Ammon's horn (tissue), 1 donor: ENCODE measurements around the gene MAST3.
A peak's percentile ranks its signal among the peaks of the same experiment; 100 is the strongest.
"Not testable (repeated sequence)": the region's sequence is repeated elsewhere in the genome, so short reads cannot be mapped to it uniquely, and the experiment has no call there.

ENCODE experiments used
- DNase-seq: peaks from one replicate; pipeline ENCODE4 v3.0.0-alpha.2; 2016; ENCODE audit warnings: low spot score

Gene MAST3

DNA sequence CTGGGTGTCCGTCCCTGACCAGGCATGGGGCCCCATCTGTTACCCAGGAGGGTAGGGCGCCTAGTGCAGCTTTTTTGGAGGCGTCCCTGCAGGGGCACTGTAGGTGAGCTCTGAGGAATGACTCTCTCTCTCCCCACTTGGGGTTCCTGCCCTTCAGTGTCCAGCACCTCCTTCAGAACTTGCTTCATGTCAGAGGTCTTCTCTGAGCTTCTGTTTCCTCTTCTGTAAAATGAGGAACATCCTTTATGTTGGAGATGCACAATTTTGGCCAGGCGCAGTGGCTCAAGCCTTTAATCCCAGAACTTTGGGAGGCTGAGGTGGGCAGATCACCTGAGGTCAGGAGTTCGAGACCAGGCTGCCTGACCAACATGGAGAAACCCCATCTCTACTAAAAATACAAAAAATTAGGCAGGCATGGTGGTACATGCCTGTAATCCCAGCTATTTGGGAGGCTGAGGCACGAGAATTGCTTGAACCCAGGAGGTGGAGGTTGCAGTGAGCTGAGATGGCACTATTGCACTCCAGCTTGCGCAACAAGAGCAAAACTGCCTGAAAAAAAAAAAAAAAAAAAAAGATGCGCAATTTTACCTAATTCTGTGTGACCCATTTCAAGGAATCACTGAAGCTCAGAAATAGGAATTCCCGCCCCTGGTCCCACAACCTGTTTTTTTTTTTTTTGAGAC is 40.2 kb downstream of the MAST3 start:
- no peak for DNase-seq

DNA sequence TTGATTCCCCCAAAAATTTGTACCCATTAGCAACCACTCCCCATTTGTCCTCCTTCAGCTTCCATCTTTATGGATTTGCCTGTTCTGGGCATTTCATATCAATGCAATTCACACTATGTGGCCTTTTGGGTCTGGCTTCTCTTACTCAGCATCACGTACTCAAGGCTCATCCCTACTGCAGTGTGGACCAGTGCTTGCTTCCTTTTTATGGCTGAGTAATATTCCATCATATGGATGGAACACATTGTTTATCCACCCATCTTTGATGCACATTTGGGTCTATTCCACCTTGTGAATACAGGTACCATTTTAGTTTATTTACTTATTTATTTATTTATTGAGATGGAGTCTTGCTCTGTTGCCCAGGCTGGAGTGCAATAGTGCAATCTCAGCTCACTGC is 42.9 kb downstream of the MAST3 start:
- no peak for DNase-seq

DNA sequence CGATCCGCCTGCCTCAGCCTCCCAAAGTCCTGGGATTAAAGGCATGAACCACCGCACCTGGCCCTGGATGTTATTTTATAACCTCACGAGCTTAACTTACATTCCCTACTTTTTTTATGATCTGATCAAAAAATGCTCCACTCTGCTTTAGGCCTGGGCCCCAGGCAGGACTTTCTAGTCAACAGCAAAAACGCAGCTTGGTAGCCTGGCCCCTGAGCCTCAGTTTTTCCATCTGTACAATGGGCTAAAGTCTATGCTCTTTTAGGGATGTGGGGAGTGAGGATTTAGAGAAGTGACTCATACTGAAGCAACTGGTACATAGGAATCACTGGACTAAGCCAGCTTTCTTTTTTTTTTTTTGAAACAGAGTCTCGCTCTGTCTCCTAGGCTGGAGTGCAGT is 43.5 kb downstream of the MAST3 start:
- DNase-seq: no peak

DNA sequence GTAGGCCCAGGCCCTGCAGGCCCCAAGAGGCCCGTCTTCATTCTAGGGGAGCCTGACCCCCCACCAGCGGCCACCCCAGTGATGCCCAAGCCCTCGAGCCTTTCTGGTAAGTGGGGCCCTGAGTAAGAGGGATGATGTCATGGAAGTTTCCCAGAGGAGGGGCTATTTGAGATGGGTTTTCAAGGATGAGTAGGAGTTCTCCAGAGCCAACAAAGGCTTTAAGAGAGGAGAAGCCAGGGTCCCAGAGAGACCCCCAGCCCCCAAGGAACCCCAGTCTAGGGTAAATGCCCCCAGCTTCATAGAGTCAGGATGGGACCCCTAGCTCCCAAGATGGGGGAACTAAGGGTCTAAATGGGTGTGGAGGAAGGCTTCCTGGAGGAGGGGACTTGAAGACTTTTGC is 46.3 kb downstream of the MAST3 start:
- no peak for DNase-seq

DNA sequence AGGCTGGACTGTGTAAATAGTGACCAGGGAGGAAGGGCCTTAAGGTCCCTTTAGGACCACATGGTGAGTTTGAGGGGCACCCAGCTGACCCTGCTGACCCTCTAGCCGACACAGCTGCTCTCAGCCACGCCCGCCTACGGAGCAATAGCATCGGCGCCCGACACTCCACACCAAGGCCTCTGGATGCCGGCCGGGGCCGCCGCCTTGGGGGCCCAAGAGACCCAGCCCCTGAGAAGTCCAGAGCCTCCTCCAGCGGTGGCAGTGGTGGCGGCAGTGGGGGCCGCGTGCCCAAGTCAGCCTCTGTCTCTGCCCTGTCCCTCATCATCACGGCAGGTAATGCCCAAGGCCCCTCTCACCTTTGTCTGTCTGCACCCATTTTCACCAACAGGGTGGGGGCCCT is 46.8 kb downstream of the MAST3 start:
- no peak for DNase-seq

DNA sequence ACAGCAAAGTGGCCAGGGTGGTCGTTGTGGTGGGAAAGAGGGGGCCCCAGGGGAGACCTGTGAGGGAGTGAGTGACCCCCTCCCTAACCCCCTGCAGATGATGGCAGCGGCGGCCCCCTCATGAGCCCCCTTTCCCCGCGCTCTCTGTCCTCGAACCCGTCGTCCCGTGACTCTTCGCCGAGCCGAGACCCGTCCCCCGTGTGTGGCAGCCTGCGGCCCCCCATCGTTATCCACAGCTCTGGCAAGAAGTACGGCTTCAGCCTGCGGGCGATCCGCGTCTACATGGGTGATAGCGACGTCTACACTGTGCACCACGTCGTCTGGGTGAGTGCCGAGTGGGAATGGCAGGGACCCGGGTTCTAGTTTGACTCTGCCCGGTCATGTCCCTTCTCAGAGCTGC is 47.3 kb downstream of the MAST3 start:
- no peak for DNase-seq

DNA sequence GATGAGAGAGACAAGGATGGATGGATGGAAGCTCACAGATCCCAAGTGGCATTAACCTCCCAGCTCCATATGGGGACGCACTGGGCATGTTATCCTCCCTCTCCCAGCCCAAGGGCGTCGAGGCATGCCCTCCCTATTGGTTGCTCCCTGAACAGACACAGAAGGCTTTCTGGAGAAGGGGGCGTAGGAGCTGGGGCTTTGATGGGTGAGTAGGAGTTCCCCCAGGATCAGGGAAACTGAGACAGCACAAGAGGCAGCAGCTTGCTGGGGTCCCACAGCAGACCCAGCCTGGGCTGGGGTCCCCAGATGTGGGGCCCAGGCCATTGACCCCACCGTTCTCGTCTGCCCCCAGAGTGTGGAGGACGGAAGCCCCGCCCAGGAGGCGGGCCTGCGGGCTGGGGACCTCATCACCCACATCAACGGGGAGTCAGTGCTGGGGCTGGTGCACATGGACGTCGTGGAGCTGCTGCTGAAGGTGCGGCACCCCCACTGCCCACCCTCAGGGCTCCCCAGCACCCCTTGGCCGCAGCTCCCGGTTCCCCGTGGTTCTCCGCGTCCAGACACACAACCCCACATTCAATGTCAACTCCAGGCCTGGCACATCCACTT is 47.9 kb downstream of the MAST3 start:
- no peak for DNase-seq

DNA sequence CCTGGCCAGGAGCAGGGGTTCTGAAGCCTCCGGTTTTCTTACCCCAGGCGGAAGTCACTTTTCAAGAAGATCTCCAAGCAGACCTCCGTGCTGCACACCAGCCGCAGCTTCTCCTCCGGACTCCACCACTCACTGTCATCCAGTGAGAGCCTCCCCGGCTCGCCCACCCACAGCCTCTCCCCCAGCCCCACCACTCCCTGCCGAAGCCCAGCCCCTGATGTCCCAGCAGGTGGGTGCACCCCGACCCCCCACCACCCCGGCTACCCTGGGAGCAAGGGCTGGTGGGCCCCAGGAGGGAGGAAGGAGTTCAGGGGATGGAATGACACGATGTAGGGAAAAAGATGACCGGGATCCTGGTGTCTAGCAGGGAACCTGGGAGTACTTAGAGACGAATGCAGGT is 49.8 kb downstream of the MAST3 start:
- no peak for DNase-seq

DNA sequence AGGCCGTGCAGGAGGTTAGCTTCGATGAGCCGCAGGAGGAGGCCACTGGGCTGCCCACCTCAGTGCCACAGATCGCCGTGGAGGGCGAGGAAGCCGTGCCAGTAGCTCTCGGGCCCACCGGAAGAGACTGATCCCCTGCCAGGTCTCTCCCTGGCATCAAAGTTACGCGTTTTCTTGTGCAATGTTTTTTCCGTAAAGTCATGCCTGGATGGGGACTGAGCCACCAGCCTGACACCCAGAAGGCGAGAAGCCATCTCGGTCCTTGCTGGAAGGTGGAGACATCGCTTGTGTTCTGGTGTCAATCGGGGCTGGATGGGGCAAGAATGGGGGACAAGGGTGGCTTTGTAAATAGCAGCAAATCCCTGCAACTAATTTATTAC is 52.0 kb downstream of the MAST3 start:
- DNase-seq: no peak

DNA sequence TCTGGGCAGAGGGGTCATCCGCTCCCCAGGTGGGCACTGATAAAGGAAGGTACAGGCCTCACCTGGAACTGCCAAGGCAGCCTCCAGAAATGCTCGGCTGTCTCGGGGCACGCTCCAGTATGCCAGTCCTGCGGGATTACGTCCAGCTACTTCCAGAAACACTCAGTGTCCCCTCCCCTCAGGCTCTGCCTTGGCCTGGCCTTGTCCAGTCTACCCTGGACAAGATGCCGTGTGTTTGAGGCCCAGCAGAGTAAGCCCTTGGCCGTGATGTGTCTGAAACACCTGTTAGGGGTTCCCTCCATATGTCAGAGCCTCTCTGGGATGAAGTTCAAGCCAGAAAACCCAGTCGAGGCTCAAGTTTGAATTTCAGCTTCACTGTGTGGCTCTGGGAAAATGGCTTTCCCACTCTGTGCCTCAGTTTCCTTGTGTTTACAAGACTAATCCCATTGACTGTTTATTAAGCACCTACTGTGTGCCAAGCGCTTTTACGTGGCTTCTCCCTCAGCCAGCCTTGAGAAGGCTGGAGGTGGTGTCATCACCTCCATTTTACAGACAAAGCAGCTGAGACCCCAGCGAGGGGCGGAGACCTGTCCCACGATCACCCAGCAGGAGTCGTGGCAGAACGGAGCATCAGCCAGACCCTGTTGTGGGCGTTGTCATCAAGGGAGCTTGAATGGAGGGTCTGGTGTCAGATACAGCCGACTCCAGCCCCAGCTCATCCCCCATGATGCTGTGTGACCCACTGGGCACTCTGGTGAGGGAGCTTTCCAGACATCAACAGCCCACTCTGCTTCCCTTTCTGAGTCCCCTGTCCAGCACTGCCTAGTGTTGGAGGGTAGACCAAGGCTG is 53.4 kb downstream of the MAST3 start:
- no peak for DNase-seq

DNA sequence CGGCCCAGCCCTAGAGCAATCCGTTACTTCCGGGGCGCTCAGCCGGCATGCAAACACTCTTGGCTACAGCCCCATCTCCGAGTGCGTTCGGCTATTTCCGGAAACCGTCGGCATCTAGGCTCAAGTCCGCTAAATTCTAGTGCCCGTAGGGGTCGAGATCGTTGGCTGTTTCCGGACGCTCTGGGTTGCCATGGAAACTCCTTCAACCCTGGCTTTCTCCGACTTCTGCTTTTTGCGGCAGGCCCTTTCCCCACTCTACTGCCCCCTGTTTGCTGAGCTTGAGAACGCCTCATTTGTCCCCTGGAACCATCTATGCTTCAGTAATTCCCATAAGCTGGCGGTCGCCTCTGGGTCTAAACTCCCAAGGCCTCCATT is 54.9 kb downstream of the MAST3 start:
- DNase-seq: peak; percentile 96

DNA sequence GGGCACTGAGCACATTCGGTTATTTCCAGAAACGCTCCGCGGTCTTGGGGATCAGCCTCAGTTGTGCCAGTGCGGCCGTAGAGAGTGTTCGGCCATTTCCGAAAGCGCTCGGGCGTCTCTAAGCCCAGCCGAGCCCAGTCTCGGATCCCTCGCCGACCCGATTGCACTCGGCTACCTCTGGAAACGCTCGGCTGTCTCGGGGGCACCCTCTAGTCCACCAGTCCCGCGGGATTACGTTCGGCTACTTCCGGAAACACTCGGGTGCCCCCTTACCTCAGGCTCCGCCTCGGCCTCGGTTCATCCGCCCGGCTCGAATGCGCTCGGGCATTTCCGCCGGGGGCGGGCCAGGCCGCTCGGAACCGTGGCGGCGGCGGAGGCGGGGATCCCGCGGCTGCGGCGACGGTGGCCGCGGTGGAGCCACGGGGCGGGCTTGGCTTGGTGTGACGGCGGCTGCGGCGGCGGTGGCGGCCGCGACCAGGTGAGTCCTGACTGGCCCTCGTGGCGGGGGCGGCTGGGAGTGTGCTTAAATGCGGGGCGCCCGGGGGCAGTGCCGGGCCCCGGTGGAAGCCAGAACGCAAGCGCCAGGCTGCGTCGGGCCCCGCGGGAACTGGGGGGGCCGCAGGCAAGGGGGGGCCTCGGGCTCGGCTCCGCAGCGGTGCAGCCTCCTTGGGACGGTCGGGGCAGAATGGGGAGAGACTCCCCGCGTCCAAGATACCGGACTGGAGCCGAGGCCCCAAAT is 55.4 kb downstream of the MAST3 start, which contains the start of gene PIK3R2:
PIK3R2 (plus strand) TSS at position 347 of the 739 bp plus-strand sequence. CDS start 2,717 bp downstream, outside the sequence.
- DNase-seq: peak; percentile 98

DNA sequence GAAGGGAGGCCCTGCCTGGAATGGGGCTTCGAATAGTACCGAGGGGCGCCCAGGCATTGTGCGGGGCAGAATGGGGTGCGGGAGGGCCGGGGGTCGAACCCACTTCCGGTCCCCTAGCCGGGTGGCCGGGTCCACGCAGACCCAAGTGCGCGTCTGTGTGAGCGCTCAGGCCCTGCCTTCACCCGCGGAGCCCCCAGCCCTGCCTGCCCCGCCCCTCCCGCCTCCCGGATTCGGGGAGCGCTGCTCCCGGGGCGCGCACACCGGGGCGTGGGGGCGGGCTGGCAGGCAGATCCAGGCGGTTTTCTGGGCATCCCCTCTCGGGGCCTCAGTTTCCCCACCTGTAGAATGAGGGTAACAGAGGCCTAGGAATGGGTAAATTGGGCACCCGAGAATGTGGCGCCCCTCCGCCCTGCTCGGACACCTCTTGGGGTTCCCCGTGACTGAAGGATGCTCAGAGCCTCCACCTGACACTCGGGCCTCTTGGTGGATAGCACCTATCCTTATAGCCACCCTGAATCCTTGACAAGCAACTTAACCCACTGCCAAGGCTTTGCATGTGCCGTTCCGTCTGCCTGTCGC is 56.1 kb downstream of the MAST3 start:
- no peak for DNase-seq

DNA sequence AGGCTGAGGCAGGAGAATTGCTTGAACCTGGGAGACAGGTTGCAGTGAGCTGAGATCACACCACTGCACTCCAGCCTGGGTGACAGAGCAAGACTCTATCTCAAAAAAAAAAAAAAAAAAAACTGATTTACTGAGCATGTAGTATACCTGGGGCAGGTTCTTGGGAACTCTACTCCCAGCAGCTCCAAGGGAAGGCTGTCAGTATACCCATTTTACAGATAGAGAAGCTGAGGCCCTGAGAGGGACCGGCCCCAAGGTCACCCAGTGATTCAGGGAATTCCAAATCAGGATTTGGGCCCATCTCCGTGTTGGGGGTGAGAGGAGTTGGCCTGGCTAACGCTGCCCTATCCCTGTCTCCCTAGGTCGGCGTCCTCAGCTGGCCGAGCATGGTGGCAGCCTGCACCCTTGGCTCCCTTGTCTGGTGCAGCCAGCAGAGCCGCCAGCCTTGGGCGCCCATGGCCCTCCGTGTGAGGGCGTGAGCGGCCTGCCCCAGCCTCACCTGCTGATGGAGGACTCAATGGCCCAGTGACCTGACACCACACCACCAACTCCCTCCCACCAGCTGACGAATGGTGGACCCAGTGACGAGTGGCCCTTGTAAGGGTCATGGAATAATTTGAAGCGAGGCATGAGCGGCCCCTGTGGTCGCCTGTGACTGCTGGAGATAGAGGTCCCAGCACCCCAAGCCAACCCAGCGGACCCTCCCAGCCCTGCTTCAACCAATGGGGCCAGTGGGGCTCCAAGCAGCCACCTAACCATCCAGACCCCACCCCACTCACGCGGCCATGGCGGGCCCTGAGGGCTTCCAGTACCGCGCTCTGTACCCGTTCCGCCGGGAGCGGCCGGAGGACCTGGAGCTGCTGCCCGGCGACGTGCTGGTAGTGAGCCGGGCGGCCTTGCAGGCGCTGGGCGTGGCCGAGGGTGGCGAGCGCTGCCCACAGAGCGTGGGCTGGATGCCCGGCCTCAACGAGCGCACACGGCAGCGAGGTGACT is 57.8 kb downstream of the MAST3 start:
- no peak for DNase-seq

DNA sequence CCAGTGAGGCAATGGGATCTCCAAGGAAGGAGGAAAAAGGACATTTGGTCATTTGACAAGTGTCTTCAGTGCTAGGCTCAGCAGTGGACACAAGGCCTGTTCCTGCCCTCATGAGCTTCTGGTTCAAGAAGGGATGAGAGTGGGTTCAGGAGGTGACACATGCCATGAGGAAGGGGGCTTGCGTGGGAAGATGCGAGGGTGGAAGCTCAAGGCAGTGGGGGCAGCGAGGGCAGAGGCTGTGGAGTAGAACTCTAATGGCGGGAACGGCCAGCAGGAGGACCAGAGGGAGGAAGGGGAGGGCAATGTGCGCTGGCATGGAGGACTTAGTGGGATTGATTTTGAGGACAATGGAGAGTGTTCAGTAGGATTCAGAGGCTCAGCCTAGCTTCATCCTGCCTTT is 58.7 kb downstream of the MAST3 start:
- DNase-seq: no peak

DNA sequence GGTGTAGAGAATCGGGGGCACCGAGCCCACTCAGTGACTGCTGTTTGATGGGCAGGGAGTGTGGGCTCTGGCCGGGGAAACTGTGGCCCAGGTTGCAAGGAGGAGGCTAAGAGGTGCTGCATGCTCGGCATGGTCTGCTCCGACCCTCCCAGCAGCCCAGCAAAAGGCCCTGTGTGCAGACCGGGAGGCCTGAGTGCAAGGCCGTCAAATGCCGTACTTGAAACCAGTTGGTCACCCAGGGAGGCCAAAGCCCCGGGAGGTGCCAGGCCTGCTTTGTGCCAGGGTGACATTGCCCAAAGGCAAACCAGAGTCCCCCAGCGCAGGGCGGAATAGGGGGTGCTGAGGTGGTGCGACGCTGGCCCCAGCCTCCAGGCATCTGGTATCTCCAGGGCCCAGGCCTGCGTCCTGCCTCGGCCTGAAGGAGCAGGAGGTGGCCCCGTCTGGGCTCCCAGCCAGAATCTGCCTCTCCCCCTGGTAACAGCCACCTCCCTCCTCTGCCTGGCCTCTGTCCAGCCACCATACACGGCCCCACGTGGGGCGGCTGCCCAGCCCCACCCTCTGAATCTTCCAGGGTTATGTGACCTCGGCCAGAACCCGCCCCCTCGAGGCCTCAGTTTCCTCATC is 59.4 kb downstream of the MAST3 start:
- peak; percentile 85 for DNase-seq

DNA sequence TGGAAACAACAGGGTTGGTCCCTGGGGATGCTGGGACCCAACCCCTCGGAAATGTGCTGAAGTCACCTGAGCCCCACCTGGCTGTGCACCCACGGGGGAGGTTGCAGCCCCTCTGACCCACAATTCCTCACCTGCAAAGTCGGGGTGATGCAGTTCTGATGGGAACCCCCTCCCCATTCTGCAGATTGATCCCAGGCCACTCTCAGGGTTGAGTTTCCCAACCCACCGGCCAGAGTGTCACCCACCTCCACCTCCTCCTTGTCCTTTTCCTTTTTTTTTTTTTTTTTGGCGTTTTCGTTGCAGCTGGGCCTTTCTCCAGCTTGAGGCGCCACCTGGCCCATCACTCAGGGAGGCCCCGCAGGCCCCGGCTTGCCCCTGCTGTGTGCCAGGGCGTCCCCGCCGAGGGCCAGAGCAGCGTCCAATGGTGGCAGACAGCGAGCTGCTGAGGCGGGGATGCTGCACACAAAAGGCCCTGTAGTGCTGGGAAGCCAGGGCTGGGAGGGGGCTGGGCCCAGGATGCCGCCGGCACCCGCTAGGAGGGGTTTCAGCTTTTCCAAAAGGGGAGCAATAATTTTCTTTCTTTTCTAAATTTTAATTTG is 60.0 kb downstream of the MAST3 start:
- DNase-seq: peak; percentile 90

DNA sequence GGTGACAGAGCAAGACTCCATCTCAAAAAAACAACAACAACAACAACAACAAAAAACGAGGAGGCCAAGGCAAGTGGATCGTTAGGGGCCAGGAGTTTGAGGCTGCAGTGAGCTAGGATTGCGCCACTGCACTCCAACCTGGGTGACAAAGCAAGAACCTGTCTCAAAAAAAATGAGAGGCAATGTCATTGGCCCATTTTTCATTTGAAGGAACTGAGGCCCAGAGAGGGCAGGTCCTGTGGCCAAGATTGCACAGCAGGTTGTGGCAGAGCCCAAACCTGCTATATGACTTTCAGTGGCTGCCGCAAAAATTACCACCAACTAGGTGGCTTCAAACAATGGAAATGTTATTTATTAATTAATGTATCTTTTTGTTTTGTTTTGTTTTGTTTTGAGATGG is 60.9 kb downstream of the MAST3 start:
- DNase-seq: no peak

DNA sequence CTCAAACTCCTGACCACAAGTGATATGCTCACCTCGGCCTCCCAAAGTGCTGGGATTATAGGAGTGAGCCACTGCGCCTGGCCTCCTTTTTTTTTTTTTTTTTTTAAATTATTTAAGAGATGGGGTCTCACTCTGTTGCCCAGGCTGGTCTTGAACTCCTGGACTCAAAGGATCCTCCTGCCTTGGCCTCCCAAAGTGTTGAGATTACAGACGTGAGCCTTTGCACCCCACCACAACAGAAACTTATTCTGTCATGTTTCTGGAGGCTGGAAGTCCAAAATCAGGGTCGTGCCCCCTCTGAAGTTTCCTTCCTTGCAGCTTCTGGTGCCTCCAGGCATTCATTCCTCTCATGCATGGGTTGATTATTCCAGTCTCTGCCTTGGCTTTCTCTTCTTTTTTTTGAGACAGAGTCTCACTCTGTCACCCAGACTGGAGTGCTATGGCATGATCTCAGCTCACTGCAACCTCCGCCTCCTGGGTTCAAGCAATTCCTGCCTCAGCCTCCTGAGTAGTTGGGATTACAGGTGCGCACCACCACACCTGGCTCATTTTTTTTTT is 61.6 kb downstream of the MAST3 start:
- DNase-seq: not testable (repeated sequence)

DNA sequence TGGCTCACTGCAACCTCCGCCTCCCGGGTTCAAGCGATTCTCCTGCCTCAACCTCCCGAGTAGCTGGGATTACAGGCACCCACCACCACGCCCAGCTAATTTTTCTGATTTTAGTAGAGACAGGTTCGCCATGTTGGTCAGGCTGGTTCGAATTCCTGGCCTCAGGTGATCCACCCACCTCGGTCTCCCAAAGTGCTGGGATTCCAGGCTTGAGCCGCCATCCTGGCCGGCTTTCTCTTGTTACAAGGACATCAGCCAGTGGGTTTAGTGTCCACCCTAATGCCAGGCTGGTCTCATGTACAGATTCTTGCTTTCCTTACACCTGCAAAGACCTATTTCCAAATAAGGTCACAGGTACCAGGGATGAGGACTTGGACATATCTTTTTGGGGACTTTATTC is 62.2 kb downstream of the MAST3 start:
- DNase-seq: no peak
